Mesothelial cell of epicardium (in vitro differentiated cells): Measurements from ENCODE around the gene TMUB1. TPM values are rescaled to one million over a fixed set of nuclear protein-coding genes. Genes with fewer than 3 reads are reported as not detected.

ENCODE experiments used
- DNase-seq, 2 experiments: peaks; one replicate each; pipeline ENCODE4 v3.0.0; 2021; ENCODE audit warnings: low spot score in 2 of 2; ENCODE audit not compliant: unreplicated experiment in 2 of 2
- H3K27ac Mint-ChIP-seq: 2 replicates; pipeline ENCODE4 v1.8.0; 2021; ENCODE audit warnings: mixed read lengths
- H3K27me3 Mint-ChIP-seq: 2 replicates; pipeline ENCODE4 v1.8.0; 2021; ENCODE audit warnings: low read depth, mixed read lengths
- H3K36me3 Mint-ChIP-seq: 2 replicates; pipeline ENCODE4 v1.8.0; 2021; ENCODE audit warnings: mixed read lengths
- H3K4me1 Mint-ChIP-seq: 2 replicates; pipeline ENCODE4 v1.8.0; 2021; ENCODE audit warnings: mixed read lengths
- H3K4me3 Mint-ChIP-seq: 2 replicates; pipeline ENCODE4 v1.8.0; 2021; ENCODE audit warnings: mild to moderate bottlenecking, moderate library complexity, mixed read lengths
- H3K9me3 Mint-ChIP-seq: 2 replicates; pipeline ENCODE4 v1.8.0; 2021; ENCODE audit warnings: mixed read lengths
- total RNA-seq: library from RNA; stranded (reverse); gene quantifications from 3 replicates; pipeline ENCODE4 v1.2.1, GENCODE V29; 2021
- TF ChIP-seq, protein P1 (sequence below): fragments of 200-600 bp; sonication (generic); IDR thresholded peaks from one replicate; pipeline ENCODE4 v1.5.0; 2021; ENCODE audit warnings: antibody characterized with exemption; ENCODE audit not compliant: unreplicated experiment

TMUB1 gene
- total RNA-seq, 1 donor from 2014 or later: 34.7 TPM

DNA sequence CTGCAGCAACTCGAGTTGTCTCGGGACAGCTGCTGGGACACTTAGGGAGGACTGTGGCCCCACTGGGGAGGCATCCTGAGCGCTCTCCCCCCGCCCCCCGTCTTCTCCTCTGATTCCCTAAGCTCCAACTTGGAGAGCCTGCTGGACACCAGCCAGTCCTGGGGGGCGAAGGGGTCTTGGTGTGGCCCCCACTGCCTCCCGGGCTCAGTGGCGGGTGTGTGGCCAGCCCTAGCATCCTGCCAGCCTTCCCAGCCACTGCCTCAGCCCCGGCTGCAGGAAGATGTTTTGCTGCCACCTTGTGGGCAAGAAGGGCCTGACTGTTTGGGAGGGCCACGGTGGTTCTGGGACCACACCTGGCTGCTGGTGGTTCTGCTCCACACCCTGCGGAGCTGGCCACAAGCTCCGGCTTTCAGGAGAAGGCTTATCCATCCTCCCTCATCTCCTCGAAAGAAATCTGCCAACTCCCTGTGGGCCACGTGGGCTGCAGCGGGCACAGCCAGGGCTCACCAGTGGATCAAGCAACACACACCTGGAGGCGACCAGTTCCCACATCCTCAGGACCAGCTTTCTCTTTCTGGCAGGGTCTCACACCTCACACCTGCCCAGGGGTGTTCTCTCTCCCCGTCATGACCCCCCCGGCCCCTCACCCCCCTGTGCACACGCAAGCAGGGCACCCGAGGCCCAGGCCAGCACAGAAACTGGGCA, 27.8 kb upstream of the TMUB1 start:
- Mint-ChIP-seq H3K27ac (no peak overlapping the region), H3K36me3 (no peaks in the 10 kb centered on the region), H3K4me1 (peaks cover 26% of the 10 kb centered on the region), H3K4me3 (no peak overlapping the region), H3K27me3 (no peaks in the 10 kb centered on the region), H3K9me3 (no peaks in the 10 kb centered on the region)
- DNase-seq: peak in 1 of 2 experiments; percentile 83
- TF ChIP-seq, protein P1, sequence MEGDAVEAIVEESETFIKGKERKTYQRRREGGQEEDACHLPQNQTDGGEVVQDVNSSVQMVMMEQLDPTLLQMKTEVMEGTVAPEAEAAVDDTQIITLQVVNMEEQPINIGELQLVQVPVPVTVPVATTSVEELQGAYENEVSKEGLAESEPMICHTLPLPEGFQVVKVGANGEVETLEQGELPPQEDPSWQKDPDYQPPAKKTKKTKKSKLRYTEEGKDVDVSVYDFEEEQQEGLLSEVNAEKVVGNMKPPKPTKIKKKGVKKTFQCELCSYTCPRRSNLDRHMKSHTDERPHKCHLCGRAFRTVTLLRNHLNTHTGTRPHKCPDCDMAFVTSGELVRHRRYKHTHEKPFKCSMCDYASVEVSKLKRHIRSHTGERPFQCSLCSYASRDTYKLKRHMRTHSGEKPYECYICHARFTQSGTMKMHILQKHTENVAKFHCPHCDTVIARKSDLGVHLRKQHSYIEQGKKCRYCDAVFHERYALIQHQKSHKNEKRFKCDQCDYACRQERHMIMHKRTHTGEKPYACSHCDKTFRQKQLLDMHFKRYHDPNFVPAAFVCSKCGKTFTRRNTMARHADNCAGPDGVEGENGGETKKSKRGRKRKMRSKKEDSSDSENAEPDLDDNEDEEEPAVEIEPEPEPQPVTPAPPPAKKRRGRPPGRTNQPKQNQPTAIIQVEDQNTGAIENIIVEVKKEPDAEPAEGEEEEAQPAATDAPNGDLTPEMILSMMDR: peak; percentile 85

DNA sequence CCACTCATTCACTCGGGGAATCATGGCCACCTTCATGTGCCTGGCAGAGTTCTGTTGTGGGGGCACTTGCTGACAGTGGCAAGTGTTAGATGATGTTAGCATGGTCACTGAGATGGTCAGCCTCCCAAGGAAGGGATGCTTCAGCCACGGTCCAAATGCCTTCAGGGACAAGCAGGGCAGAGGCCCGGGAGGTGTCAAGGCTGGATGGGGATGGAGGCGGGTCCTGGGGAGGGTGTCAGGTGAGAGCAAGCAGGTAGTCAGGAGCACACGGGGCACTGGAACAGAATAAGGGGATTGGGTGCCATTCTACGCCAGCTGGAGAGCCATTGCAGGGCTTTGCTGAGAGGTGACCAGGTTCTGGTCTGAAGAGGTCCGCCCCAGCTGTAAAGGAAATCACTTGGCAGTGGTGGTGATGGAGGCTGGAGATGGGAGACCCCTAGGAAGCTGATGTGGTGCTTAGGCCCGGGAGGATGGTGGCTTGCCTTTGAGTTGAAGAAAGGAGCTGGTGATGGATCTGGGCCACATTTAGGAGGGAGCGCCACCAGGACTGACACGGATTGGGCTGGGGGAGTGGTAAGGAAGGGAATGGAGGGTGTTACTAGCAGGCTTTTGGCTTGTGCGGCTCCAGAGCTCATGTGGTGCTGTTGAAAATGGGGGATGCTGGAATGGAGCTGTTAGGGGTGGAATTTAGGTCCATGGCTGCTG, 27.1 kb upstream of the TMUB1 start:
- Mint-ChIP-seq H3K36me3 (no peaks in the 10 kb centered on the region), H3K9me3 (no peaks in the 10 kb centered on the region), H3K4me3 (no peak overlapping the region), H3K27ac (no peak overlapping the region), H3K4me1 (peaks cover 26% of the 10 kb centered on the region), H3K27me3 (no peaks in the 10 kb centered on the region)
- TF ChIP-seq, protein P1: no peak
- DNase-seq: no peak

DNA sequence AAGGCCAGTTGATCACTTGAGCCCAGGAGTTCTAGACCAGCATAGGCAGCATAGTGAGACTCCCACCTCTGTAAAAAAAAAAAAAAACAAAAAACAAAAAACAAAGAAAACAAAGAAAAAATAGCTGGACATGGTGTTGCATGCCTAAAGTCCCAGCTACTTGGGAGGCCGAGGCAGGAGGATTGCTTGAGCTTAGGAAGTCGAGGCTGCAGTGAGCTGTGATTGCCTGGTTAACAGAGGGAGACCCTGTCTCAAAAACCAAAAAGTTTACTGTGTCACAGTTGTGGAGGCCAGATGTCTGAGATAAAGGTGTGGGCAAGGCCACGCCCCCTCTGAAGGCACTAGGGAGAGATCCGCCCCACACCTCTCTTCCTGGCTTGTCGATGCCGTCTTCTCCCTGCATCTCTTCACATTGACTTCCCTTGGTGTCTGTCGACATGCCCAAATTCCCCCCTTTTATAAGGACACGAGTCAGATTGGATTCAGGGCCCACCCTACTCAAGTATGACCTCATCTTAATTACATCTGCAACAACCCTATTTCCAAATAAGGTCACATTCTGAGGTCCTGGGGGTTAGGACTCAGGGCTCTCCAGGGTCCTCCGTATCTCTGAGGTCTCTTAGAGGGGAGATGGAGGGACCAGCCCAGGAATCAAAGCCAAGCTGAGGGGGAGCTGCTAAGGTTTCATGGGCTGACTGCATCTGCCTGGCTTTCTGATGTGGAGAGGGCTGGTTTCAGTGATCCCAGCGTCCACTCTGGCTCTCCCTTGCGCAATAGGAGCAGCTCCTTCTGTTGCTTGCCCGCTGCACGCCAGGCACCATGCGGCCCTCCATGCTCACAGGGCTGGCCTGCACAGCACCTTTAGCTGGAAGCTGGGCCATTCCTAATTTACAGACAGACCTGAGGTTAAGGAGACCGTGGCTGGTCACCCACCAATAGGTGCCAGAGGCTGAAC, 26.1 kb upstream of the TMUB1 start:
- no peak for DNase-seq
- Mint-ChIP-seq H3K27ac (no peak overlapping the region), H3K9me3 (no peaks in the 10 kb centered on the region), H3K4me1 (peaks cover 34% of the 10 kb centered on the region), H3K36me3 (no peaks in the 10 kb centered on the region), H3K27me3 (no peaks in the 10 kb centered on the region), H3K4me3 (no peak overlapping the region)
- TF ChIP-seq, protein P1: no peak

DNA sequence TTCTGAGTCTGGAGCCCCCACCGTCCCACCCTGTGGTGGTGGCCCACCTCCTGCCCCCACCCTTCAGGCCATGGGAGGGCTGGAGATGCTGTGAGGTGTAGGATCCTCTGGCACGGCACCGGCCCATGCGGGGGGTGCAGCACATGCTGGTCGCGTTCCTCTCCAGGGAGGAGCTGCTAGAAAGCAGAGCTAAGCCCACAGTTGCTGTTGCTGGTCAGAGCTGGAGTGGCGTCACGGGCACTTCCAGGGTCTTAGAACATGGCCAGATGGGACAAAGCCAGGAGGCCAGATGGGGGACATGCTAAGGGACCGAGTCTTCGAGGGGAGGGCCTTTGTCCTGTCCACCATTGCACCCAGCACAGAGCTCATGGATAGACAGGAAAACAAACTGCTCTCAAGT, 24.6 kb upstream of the TMUB1 start:
- Mint-ChIP-seq H3K36me3 (no peaks in the 10 kb centered on the region), H3K4me1 (peaks cover 22% of the 10 kb centered on the region), H3K27ac (no peak overlapping the region), H3K4me3 (no peak overlapping the region), H3K9me3 (no peaks in the 10 kb centered on the region), H3K27me3 (no peaks in the 10 kb centered on the region)
- no peak for DNase-seq
- TF ChIP-seq, protein P1: no peak

DNA sequence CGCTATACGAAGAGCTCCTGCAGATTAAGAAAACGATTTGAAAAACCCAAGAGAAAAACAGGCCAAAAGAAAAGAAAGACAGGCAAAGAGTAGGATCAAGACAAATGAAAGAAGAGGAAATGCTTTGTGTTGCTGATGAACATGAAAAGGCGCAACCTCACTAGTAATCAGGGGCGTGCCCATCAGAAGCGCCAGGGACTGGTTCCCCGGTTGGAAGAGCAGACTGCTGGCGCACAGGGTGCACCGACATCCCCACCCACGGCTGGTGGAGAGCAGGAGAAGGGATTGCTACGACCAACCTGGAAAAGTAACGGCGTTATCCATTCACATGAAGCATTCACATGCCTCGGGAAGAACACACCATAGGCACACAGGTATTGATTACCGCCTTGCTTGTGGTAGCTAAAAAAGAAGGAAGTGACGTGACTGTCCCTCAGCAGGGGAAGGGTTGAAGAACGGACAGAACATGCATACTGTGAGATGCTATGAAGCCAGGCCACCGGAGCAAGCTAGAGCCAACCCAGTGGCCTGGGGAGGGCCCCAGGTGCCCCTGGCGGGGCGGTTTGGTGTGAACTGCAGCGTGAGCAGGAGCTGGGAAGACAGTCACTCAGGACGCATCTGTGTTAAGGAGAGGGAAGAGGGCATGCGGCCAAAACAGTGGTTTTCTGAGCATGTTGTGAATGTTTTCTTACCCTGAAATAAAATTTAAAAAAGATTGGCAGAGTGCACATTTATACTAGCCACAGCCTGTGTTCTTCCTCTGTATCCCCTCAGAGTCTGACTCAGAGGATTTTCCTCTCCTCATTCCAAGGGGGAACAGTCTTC, 21.3 kb upstream of the TMUB1 start:
- Mint-ChIP-seq H3K27me3 (no peaks in the 10 kb centered on the region), H3K9me3 (no peaks in the 10 kb centered on the region), H3K4me1 (peaks cover 19% of the 10 kb centered on the region), H3K36me3 (no peaks in the 10 kb centered on the region), H3K27ac (peak overlapping the region; percentile 79), H3K4me3 (no peak overlapping the region)
- no peak for DNase-seq
- TF ChIP-seq, protein P1: no peak
